H1 (cell line): Measurements from ENCODE around the gene SMG5.

Source experiments
- GABPA ChIP-seq: IDR thresholded peaks from 2 replicates; pipeline ENCODE4 v1.6.1; 2011; ENCODE audit warnings: mild to moderate bottlenecking, low read length, moderate library complexity, borderline replicate concordance; ENCODE audit not compliant: insufficient read depth
- HDAC6 ChIP-seq: IDR thresholded peaks from one replicate; pipeline ENCODE4 v1.7.1; 2012; ENCODE audit warnings: low read depth, mild to moderate bottlenecking, inconsistent platforms, low read length, moderate library complexity
- POLR2A ChIP-seq, 2 experiments: IDR thresholded peaks; 1 replicate in 1 of 2; 2 replicates in 1 of 2; pipeline ENCODE4 v1.6.1; 2011; ENCODE audit warnings: low read depth in 2 of 2, low read length in 2 of 2, mild to moderate bottlenecking in 2 of 2; ENCODE audit errors: control extremely low read depth in 1 of 2
- POLR2AphosphoS5 ChIP-seq: IDR thresholded peaks from 2 replicates; pipeline ENCODE4 v1.6.1; 2011; ENCODE audit warnings: low read depth, low read length
- TAF1 ChIP-seq: IDR thresholded peaks from 2 replicates; pipeline ENCODE4 v1.6.1; 2011; ENCODE audit warnings: mild to moderate bottlenecking, low read depth, low read length
- TF ChIP-seq, protein P1 (sequence below), 3 experiments: IDR thresholded peaks; 1 replicate in 2 of 3; 2 replicates in 1 of 3; pipeline versions ENCODE4 v1.5.1 to v1.6.1; 2011; ENCODE audit warnings: low read length in 3 of 3, mild to moderate bottlenecking in 3 of 3, inconsistent platforms in 2 of 3, low read depth in 1 of 3, moderate library complexity in 1 of 3; ENCODE audit not compliant: insufficient read depth in 1 of 3; ENCODE audit errors: control extremely low read depth in 1 of 3

DNA sequence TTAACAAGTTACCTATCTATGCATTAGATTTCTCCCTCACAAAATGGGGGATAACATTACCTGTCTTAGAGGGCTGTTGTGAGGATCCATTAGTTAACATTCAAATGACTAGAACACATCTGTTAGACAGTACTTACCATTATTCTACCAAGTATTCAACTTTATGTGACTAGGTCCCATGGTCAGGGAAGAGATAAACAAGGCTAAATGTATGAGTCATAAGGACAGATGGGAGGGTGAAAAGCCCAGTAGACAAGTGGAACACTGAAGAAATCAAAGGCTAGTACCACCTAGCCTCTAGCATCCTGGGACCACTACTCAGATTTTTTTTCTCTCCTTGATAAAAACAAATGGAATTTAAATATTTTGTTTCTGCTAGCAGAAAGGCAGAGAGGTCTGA lies 25.5 kb upstream of the SMG5 start:
- TF ChIP-seq POLR2A (IDR thresholded peaks at IDR 0.05; ENCODE audit: control extremely low read depth in 1 of 2, low read depth in 2 of 2, low read length in 2 of 2) (no peak), HDAC6 (no peak), GABPA (no peak), POLR2AphosphoS5 (no peak), TAF1 (no peak)
- TF ChIP-seq, protein P1, sequence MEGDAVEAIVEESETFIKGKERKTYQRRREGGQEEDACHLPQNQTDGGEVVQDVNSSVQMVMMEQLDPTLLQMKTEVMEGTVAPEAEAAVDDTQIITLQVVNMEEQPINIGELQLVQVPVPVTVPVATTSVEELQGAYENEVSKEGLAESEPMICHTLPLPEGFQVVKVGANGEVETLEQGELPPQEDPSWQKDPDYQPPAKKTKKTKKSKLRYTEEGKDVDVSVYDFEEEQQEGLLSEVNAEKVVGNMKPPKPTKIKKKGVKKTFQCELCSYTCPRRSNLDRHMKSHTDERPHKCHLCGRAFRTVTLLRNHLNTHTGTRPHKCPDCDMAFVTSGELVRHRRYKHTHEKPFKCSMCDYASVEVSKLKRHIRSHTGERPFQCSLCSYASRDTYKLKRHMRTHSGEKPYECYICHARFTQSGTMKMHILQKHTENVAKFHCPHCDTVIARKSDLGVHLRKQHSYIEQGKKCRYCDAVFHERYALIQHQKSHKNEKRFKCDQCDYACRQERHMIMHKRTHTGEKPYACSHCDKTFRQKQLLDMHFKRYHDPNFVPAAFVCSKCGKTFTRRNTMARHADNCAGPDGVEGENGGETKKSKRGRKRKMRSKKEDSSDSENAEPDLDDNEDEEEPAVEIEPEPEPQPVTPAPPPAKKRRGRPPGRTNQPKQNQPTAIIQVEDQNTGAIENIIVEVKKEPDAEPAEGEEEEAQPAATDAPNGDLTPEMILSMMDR (IDR thresholded peaks at IDR 0.05; ENCODE audit: control extremely low read depth in 1 of 3, insufficient read depth in 1 of 3, low read depth in 1 of 3, low read length in 3 of 3) = no peak
